ENCODE data around the gene TGFBR3L. TPM values are rescaled to one million over a fixed set of nuclear protein-coding genes. Genes with fewer than 3 reads are reported as not detected.
A peak's percentile ranks its signal among the peaks of the same experiment; 100 is the strongest.

Gene TGFBR3L
- total and polyA plus RNA-seq, 2 of the 13 experiments (the other 11 are each of a cell fraction or from before 2014, with no cell fraction given), result 0.20 to 1.0 TPM

DNA sequence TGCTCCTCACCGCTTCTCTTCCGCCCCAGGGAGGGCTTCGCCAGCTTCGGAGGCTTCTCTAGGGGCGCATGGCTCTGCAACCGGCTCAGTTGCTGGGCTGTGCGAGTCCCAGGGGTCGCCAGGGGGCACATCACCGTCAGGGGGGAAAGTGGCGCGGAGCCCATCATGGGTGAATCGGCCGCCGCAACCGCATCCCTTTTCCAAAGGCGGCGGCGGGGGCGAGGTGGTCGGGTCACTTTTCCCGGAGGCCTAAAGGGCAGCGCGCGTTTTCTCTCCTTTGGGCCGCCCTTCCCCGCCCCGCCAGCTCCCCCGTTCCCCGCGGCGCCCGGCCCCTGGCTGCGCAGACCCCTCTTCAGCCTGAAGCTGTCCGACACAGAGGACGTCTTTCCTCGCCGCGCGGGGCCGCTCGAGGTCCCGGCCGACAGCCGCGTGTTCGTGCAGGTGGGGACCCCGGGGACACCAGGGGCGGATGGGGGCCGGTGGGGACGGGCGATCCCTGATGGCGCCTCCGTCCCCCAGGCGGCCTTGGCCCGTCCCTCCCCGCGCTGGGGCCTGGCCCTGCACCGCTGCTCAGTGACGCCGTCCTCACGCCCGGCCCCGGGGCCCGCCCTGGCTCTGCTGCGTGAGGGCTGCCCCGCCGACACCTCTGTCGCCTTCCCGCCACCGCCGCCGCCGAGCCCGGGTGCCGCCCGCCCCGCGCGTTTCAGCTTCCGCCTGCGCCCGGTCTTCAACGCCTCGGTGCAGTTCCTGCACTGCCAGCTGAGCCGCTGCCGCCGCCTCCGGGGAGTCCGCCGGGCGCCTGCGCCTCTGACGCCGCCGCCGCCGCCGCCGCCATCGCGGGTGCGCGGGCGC is 1.7 kb downstream of the TGFBR3L start (continued):
- TF ChIP-seq, protein P1, sequence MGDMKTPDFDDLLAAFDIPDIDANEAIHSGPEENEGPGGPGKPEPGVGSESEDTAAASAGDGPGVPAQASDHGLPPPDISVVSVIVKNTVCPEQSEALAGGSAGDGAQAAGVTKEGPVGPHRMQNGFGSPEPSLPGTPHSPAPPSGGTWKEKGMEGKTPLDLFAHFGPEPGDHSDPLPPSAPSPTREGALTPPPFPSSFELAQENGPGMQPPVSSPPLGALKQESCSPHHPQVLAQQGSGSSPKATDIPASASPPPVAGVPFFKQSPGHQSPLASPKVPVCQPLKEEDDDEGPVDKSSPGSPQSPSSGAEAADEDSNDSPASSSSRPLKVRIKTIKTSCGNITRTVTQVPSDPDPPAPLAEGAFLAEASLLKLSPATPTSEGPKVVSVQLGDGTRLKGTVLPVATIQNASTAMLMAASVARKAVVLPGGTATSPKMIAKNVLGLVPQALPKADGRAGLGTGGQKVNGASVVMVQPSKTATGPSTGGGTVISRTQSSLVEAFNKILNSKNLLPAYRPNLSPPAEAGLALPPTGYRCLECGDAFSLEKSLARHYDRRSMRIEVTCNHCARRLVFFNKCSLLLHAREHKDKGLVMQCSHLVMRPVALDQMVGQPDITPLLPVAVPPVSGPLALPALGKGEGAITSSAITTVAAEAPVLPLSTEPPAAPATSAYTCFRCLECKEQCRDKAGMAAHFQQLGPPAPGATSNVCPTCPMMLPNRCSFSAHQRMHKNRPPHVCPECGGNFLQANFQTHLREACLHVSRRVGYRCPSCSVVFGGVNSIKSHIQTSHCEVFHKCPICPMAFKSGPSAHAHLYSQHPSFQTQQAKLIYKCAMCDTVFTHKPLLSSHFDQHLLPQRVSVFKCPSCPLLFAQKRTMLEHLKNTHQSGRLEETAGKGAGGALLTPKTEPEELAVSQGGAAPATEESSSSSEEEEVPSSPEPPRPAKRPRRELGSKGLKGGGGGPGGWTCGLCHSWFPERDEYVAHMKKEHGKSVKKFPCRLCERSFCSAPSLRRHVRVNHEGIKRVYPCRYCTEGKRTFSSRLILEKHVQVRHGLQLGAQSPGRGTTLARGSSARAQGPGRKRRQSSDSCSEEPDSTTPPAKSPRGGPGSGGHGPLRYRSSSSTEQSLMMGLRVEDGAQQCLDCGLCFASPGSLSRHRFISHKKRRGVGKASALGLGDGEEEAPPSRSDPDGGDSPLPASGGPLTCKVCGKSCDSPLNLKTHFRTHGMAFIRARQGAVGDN (CRISPR knock-in tag; IDR thresholded peaks at IDR 0.05), result peak; percentile 82
- TF ChIP-seq NFKB2 (CRISPR knock-in tag; IDR thresholded peaks at IDR 0.05; ENCODE audit: borderline replicate concordance) (0 out of 2 replicates have a peak, but pooled peaks have one; percentile 5), PHF20 (CRISPR knock-in tag; IDR thresholded peaks at IDR 0.05) (no peak), AGO1 (IDR thresholded peaks at IDR 0.05; ENCODE audit: low read depth, low read length, poor library complexity, severe bottlenecking) (peak; percentile 98), ZNF501 (CRISPR knock-in tag; IDR thresholded peaks at IDR 0.05) (0 out of 2 replicates have a peak, but pooled peaks have one; percentile 9), ZNF329 (CRISPR knock-in tag; IDR thresholded peaks at IDR 0.05; ENCODE audit: low read depth) (0 out of 2 replicates have a peak, but pooled peaks have one; percentile 27), ARNTL (CRISPR knock-in tag; IDR thresholded peaks at IDR 0.05) (0 out of 2 replicates have a peak, but pooled peaks have one; percentile 38), ZBTB7A (CRISPR knock-in tag; IDR thresholded peaks at IDR 0.05) (peak; percentile 62; the same call in 1 of the 2 replicates), ZFY (CRISPR knock-in tag; IDR thresholded peaks at IDR 0.05) (peak; percentile 71), HNF4A (CRISPR knock-in tag; IDR thresholded peaks at IDR 0.05) (0 out of 2 replicates have a peak, but pooled peaks have one; percentile 18), GABPA (IDR thresholded peaks at IDR 0.05; ENCODE audit: low read depth, low read length) (peak; percentile 34; the same call in 1 of the 2 replicates), GABPA (CRISPR knock-in tag; IDR thresholded peaks at IDR 0.05; ENCODE audit: low read depth) (no peak)
- TF ChIP-seq, protein P2, sequence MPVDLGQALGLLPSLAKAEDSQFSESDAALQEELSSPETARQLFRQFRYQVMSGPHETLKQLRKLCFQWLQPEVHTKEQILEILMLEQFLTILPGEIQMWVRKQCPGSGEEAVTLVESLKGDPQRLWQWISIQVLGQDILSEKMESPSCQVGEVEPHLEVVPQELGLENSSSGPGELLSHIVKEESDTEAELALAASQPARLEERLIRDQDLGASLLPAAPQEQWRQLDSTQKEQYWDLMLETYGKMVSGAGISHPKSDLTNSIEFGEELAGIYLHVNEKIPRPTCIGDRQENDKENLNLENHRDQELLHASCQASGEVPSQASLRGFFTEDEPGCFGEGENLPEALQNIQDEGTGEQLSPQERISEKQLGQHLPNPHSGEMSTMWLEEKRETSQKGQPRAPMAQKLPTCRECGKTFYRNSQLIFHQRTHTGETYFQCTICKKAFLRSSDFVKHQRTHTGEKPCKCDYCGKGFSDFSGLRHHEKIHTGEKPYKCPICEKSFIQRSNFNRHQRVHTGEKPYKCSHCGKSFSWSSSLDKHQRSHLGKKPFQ (CRISPR knock-in tag; IDR thresholded peaks at IDR 0.05; ENCODE audit: insufficient replicate concordance), result peak; percentile 24
- TF ChIP-seq, protein P3, sequence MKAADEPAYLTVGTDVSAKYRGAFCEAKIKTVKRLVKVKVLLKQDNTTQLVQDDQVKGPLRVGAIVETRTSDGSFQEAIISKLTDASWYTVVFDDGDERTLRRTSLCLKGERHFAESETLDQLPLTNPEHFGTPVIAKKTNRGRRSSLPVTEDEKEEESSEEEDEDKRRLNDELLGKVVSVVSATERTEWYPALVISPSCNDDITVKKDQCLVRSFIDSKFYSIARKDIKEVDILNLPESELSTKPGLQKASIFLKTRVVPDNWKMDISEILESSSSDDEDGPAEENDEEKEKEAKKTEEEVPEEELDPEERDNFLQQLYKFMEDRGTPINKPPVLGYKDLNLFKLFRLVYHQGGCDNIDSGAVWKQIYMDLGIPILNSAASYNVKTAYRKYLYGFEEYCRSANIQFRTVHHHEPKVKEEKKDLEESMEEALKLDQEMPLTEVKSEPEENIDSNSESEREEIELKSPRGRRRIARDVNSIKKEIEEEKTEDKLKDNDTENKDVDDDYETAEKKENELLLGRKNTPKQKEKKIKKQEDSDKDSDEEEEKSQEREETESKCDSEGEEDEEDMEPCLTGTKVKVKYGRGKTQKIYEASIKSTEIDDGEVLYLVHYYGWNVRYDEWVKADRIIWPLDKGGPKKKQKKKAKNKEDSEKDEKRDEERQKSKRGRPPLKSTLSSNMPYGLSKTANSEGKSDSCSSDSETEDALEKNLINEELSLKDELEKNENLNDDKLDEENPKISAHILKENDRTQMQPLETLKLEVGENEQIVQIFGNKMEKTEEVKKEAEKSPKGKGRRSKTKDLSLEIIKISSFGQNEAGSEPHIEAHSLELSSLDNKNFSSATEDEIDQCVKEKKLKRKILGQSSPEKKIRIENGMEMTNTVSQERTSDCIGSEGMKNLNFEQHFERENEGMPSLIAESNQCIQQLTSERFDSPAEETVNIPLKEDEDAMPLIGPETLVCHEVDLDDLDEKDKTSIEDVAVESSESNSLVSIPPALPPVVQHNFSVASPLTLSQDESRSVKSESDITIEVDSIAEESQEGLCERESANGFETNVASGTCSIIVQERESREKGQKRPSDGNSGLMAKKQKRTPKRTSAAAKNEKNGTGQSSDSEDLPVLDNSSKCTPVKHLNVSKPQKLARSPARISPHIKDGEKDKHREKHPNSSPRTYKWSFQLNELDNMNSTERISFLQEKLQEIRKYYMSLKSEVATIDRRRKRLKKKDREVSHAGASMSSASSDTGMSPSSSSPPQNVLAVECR (CRISPR knock-in tag; IDR thresholded peaks at IDR 0.05; ENCODE audit: borderline replicate concordance), result peak; percentile 43; the same call in 1 of the 2 replicates
- TF ChIP-seq, protein P4, sequence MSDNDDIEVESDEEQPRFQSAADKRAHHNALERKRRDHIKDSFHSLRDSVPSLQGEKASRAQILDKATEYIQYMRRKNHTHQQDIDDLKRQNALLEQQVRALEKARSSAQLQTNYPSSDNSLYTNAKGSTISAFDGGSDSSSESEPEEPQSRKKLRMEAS (IDR thresholded peaks at IDR 0.05), result peak; percentile 77
- TF ChIP-seq, protein P5, sequence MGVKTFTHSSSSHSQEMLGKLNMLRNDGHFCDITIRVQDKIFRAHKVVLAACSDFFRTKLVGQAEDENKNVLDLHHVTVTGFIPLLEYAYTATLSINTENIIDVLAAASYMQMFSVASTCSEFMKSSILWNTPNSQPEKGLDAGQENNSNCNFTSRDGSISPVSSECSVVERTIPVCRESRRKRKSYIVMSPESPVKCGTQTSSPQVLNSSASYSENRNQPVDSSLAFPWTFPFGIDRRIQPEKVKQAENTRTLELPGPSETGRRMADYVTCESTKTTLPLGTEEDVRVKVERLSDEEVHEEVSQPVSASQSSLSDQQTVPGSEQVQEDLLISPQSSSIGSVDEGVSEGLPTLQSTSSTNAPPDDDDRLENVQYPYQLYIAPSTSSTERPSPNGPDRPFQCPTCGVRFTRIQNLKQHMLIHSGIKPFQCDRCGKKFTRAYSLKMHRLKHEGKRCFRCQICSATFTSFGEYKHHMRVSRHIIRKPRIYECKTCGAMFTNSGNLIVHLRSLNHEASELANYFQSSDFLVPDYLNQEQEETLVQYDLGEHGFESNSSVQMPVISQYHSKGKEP (CRISPR knock-in tag; IDR thresholded peaks at IDR 0.05), result no peak

All from HepG2 (cell line).